Ascending aorta (tissue), 2 donors: Measurements from ENCODE around the gene SDHA. TPM values are rescaled to one million over a fixed set of nuclear protein-coding genes. Genes with fewer than 3 reads are reported as not detected.

Experiments
- DNase-seq, 2 donors: peaks; one replicate each; pipeline ENCODE4 v3.0.0-alpha.2; 2019; ENCODE audit warnings: low spot score in 2 of 2
- H3K27ac ChIP-seq, 2 donors: fragments of 200-600 bp; sonication (generic); one replicate each; pipeline ENCODE4 v1.5.1; 2016 to 2017; ENCODE audit warnings: mild to moderate bottlenecking in 1 of 2
- H3K27me3 ChIP-seq: fragments of 200-600 bp; sonication (generic); one replicate; pipeline ENCODE4 v1.5.1; 2017
- H3K36me3 ChIP-seq, 2 donors: fragments of 200-600 bp; sonication (generic); one replicate each; pipeline ENCODE4 v1.5.1; 2016
- H3K4me1 ChIP-seq, 2 donors: fragments of 200-600 bp; sonication (generic); one replicate each; pipeline ENCODE4 v1.5.1; 2016 to 2017; ENCODE audit warnings: mild to moderate bottlenecking in 1 of 2
- H3K4me3 ChIP-seq, 2 donors: fragments of 200-600 bp; sonication (generic); one replicate each; pipeline ENCODE4 v1.5.1; 2016 to 2017; ENCODE audit warnings: mild to moderate bottlenecking in 1 of 2
- H3K9me3 ChIP-seq, 2 donors: fragments of 200-600 bp; sonication (generic); one replicate each; pipeline ENCODE4 v1.5.1; 2016
- CTCF ChIP-seq, 3 experiments: fragments of 200-600 bp in 2 of 3; fragments of 450-650 bp in 1 of 3; sonication (generic) in 2 of 3; IDR thresholded peaks; one replicate each; pipeline ENCODE4 v1.5.1; 2016 to 2019; ENCODE audit warnings: antibody characterized with exemption in 3 of 3, mild to moderate bottlenecking in 1 of 3, moderate library complexity in 1 of 3
- intact Hi-C: fragments of 100-400 bp; cut with DNase I; formaldehyde crosslinking; loops from one replicate; pipeline ENCODE4 v1.15.1; 2023
- total RNA-seq: library from RNA; depleted of rRNA; stranded (reverse); fragments of >200 nt; gene quantifications from one replicate; pipeline ENCODE4 v1.1.0, GENCODE V29; 2016

The SDHA gene
- total RNA-seq, 1 donor from 2014 or later, result 41.1 TPM

GRCh38 chr5:198516-199196 is 19.5 kb upstream of the SDHA start:
- H3K27me3 ChIP-seq, result no peaks in the 10 kb centered on the region
- intact Hi-C loops, result no loop called here
- H3K9me3 ChIP-seq, result no peaks in the 10 kb centered on the region
- no peak overlapping the region for H3K4me3 ChIP-seq
- no peak for TF ChIP-seq CTCF (IDR thresholded peaks at IDR 0.05)
- H3K27ac ChIP-seq, result no peak overlapping the region
- no peak for DNase-seq
- H3K4me1 ChIP-seq, result no peaks in the 10 kb centered on the region
- H3K36me3 ChIP-seq, result peaks cover 6 to 15% of the 10 kb centered on the region in 2 donors

- no peaks in the 10 kb centered on the region for H3K27me3 ChIP-seq
- no peak overlapping the region for H3K27ac ChIP-seq
- intact Hi-C loops, result no loop called here
- H3K36me3 ChIP-seq, result peaks cover 11 to 21% of the 10 kb centered on the region in 2 donors
- peak in 1 of 2 donors; percentile 45 for DNase-seq
- H3K9me3 ChIP-seq, result no peaks in the 10 kb centered on the region
- H3K4me3 ChIP-seq, result no peak overlapping the region
- no peaks in the 10 kb centered on the region for H3K4me1 ChIP-seq
- no peak for TF ChIP-seq CTCF (IDR thresholded peaks at IDR 0.05)
Observed at GRCh38 chr5:199197-199949, 18.7 kb upstream of the SDHA start.

- peak in 1 of 2 donors; percentile 54 for DNase-seq
Observed at GRCh38 chr5:199950-200645, 18.0 kb upstream of the SDHA start.

GRCh38 chr5:200985-201384 is 17.1 kb upstream of the SDHA start:
- no peaks in the 10 kb centered on the region for H3K4me1 ChIP-seq
- no peak for TF ChIP-seq CTCF (IDR thresholded peaks at IDR 0.05)

More at GRCh38 chr5:199950-200645, 18.0 kb upstream of the SDHA start:
- peaks cover 15 to 27% of the 10 kb centered on the region in 2 donors for H3K36me3 ChIP-seq
- no peak for TF ChIP-seq CTCF (IDR thresholded peaks at IDR 0.05)
- no peak overlapping the region for H3K4me3 ChIP-seq
- H3K4me1 ChIP-seq, result no peaks in the 10 kb centered on the region
- intact Hi-C loops, result no loop called here
- no peaks in the 10 kb centered on the region for H3K27me3 ChIP-seq
- H3K27ac ChIP-seq, result no peak overlapping the region
- no peaks in the 10 kb centered on the region for H3K9me3 ChIP-seq

GRCh38 chr5:201672-202071 is 16.4 kb upstream of the SDHA start:
- TF ChIP-seq CTCF (IDR thresholded peaks at IDR 0.05), result no peak
- DNase-seq, result no peak
- H3K9me3 ChIP-seq, result no peaks in the 10 kb centered on the region
- intact Hi-C loops, result no loop called here
- H3K4me1 ChIP-seq, result no peaks in the 10 kb centered on the region
- H3K4me3 ChIP-seq, result no peak overlapping the region
- no peak overlapping the region for H3K27ac ChIP-seq
- no peaks in the 10 kb centered on the region for H3K27me3 ChIP-seq
- peaks cover 18 to 33% of the 10 kb centered on the region in 2 donors for H3K36me3 ChIP-seq

More at GRCh38 chr5:200985-201384, 17.1 kb upstream of the SDHA start:
- no peaks in the 10 kb centered on the region for H3K9me3 ChIP-seq
- peaks cover 18 to 33% of the 10 kb centered on the region in 2 donors for H3K36me3 ChIP-seq
- H3K27me3 ChIP-seq, result no peaks in the 10 kb centered on the region
- no peak for DNase-seq
- intact Hi-C loops, result no loop called here
- no peak overlapping the region for H3K27ac ChIP-seq
- no peak overlapping the region for H3K4me3 ChIP-seq
